ENCODE data around the gene FILIP1L. TPM values are rescaled to one million over a fixed set of nuclear protein-coding genes. Genes with fewer than 3 reads are reported as not detected.

FILIP1L gene
- total and polyA plus RNA-seq, 2 of the 8 experiments (the other 6 are each of a cell fraction or from before 2014, with no cell fraction given), result 0.06 to 0.09 TPM

- TF ChIP-seq, protein P1, sequence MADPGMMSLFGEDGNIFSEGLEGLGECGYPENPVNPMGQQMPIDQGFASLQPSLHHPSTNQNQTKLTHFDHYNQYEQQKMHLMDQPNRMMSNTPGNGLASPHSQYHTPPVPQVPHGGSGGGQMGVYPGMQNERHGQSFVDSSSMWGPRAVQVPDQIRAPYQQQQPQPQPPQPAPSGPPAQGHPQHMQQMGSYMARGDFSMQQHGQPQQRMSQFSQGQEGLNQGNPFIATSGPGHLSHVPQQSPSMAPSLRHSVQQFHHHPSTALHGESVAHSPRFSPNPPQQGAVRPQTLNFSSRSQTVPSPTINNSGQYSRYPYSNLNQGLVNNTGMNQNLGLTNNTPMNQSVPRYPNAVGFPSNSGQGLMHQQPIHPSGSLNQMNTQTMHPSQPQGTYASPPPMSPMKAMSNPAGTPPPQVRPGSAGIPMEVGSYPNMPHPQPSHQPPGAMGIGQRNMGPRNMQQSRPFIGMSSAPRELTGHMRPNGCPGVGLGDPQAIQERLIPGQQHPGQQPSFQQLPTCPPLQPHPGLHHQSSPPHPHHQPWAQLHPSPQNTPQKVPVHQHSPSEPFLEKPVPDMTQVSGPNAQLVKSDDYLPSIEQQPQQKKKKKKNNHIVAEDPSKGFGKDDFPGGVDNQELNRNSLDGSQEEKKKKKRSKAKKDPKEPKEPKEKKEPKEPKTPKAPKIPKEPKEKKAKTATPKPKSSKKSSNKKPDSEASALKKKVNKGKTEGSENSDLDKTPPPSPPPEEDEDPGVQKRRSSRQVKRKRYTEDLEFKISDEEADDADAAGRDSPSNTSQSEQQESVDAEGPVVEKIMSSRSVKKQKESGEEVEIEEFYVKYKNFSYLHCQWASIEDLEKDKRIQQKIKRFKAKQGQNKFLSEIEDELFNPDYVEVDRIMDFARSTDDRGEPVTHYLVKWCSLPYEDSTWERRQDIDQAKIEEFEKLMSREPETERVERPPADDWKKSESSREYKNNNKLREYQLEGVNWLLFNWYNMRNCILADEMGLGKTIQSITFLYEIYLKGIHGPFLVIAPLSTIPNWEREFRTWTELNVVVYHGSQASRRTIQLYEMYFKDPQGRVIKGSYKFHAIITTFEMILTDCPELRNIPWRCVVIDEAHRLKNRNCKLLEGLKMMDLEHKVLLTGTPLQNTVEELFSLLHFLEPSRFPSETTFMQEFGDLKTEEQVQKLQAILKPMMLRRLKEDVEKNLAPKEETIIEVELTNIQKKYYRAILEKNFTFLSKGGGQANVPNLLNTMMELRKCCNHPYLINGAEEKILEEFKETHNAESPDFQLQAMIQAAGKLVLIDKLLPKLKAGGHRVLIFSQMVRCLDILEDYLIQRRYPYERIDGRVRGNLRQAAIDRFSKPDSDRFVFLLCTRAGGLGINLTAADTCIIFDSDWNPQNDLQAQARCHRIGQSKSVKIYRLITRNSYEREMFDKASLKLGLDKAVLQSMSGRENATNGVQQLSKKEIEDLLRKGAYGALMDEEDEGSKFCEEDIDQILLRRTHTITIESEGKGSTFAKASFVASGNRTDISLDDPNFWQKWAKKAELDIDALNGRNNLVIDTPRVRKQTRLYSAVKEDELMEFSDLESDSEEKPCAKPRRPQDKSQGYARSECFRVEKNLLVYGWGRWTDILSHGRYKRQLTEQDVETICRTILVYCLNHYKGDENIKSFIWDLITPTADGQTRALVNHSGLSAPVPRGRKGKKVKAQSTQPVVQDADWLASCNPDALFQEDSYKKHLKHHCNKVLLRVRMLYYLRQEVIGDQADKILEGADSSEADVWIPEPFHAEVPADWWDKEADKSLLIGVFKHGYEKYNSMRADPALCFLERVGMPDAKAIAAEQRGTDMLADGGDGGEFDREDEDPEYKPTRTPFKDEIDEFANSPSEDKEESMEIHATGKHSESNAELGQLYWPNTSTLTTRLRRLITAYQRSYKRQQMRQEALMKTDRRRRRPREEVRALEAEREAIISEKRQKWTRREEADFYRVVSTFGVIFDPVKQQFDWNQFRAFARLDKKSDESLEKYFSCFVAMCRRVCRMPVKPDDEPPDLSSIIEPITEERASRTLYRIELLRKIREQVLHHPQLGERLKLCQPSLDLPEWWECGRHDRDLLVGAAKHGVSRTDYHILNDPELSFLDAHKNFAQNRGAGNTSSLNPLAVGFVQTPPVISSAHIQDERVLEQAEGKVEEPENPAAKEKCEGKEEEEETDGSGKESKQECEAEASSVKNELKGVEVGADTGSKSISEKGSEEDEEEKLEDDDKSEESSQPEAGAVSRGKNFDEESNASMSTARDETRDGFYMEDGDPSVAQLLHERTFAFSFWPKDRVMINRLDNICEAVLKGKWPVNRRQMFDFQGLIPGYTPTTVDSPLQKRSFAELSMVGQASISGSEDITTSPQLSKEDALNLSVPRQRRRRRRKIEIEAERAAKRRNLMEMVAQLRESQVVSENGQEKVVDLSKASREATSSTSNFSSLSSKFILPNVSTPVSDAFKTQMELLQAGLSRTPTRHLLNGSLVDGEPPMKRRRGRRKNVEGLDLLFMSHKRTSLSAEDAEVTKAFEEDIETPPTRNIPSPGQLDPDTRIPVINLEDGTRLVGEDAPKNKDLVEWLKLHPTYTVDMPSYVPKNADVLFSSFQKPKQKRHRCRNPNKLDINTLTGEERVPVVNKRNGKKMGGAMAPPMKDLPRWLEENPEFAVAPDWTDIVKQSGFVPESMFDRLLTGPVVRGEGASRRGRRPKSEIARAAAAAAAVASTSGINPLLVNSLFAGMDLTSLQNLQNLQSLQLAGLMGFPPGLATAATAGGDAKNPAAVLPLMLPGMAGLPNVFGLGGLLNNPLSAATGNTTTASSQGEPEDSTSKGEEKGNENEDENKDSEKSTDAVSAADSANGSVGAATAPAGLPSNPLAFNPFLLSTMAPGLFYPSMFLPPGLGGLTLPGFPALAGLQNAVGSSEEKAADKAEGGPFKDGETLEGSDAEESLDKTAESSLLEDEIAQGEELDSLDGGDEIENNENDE (IDR thresholded peaks at IDR 0.05; ENCODE audit: insufficient replicate concordance, low read length), result no peak
- TF ChIP-seq TAF1 (IDR thresholded peaks at IDR 0.05; ENCODE audit: low read depth, low read length) (no peak), KDM1A (IDR thresholded peaks at IDR 0.05; ENCODE audit: borderline replicate concordance, low read length) (no peak), SIN3A (conservative IDR thresholded peaks at IDR 0.05 in 1 of 2, IDR thresholded peaks at IDR 0.05 in 1 of 2; ENCODE audit: low read depth in 1 of 2, low read length in 2 of 2) (no peak), TAF7 (optimal IDR thresholded peaks at IDR 0.05; ENCODE audit: borderline replicate concordance, low read depth, low read length) (no peak), CHD2 (IDR thresholded peaks at IDR 0.05; ENCODE audit: low read length) (no peak), POU5F1 (IDR thresholded peaks at IDR 0.05; ENCODE audit: low read depth, low read length) (no peak), CHD1 (IDR thresholded peaks at IDR 0.05; ENCODE audit: low read depth, low read length) (no peak), CTBP2 (IDR thresholded peaks at IDR 0.05; ENCODE audit: borderline replicate concordance, insufficient read depth, insufficient read length, low read length) (no peak)
- TF ChIP-seq, protein P2, sequence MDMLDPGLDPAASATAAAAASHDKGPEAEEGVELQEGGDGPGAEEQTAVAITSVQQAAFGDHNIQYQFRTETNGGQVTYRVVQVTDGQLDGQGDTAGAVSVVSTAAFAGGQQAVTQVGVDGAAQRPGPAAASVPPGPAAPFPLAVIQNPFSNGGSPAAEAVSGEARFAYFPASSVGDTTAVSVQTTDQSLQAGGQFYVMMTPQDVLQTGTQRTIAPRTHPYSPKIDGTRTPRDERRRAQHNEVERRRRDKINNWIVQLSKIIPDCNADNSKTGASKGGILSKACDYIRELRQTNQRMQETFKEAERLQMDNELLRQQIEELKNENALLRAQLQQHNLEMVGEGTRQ (IDR thresholded peaks at IDR 0.05; ENCODE audit: low read length), result no peak
Measured at GRCh38 chr3:100027321-100027720, 87.0 kb downstream of the FILIP1L start (continued).

Data from H1 (cell line).